ENCODE results near the gene COL25A1. TPM values are rescaled to one million over a fixed set of nuclear protein-coding genes. Genes with fewer than 3 reads are reported as not detected.

COL25A1 gene
- total RNA-seq, 1 experiment from 2014 or later = 4.2 TPM

DNA sequence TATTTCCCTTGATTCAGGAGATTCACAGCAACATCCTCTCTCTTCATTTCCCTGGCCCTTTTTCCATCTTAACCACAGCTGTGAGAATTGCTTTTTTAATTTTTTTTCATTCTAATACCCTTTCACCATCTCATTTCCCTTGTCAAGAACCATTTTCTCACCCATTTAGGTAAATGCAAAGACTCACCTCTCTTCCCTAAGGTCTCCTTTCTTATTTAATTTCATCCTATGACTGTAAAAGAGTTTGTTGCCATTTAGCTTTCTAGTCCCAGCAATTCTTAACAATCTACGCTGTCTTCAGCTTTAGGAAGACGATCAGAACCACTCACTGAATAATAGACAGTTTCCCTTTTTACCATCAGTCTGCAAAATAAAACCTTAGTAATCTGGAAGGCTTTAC is 298.5 kb downstream of the COL25A1 start:
- no peak overlapping the region for H2BK120ac ChIP-seq (ENCODE audit: low read depth, low read length, poor library complexity, severe bottlenecking)
- H2AFZ ChIP-seq (ENCODE audit: low read length) = no peak overlapping the region
- no peak overlapping the region for H3K14ac ChIP-seq (ENCODE audit: insufficient read depth, low read length)
- H4K5ac ChIP-seq (ENCODE audit: insufficient read length, low read depth, low read length) = no peak overlapping the region
- no peak overlapping the region for H3K23ac ChIP-seq (ENCODE audit: insufficient read length, low read depth, low read length)
- no peak overlapping the region for H3K56ac ChIP-seq (ENCODE audit: insufficient read length, low read depth, low read length)
- TF ChIP-seq, protein P1, sequence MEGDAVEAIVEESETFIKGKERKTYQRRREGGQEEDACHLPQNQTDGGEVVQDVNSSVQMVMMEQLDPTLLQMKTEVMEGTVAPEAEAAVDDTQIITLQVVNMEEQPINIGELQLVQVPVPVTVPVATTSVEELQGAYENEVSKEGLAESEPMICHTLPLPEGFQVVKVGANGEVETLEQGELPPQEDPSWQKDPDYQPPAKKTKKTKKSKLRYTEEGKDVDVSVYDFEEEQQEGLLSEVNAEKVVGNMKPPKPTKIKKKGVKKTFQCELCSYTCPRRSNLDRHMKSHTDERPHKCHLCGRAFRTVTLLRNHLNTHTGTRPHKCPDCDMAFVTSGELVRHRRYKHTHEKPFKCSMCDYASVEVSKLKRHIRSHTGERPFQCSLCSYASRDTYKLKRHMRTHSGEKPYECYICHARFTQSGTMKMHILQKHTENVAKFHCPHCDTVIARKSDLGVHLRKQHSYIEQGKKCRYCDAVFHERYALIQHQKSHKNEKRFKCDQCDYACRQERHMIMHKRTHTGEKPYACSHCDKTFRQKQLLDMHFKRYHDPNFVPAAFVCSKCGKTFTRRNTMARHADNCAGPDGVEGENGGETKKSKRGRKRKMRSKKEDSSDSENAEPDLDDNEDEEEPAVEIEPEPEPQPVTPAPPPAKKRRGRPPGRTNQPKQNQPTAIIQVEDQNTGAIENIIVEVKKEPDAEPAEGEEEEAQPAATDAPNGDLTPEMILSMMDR (conservative IDR thresholded peaks at IDR 0.05) = no peak
- no peak overlapping the region for H3T11ph ChIP-seq (ENCODE audit: low read length)
- H4K20me1 ChIP-seq (ENCODE audit: control insufficient read depth, insufficient read depth, insufficient read length) = no peaks in the 10 kb centered on the region
- no peak overlapping the region for H2BK12ac ChIP-seq (ENCODE audit: insufficient read length, low read depth, low read length)
- no peak for DNase-seq
- no peak overlapping the region for H3K4me2 ChIP-seq (ENCODE audit: insufficient read depth, insufficient read length, low read length)
- no peaks in the 10 kb centered on the region for H3K23me2 ChIP-seq (ENCODE audit: insufficient read length, low read depth, low read length, poor library complexity, severe bottlenecking)
- H2AK5ac ChIP-seq (ENCODE audit: insufficient read length, low read length) = no peak overlapping the region
- Mint-ChIP-seq H3K4me1 (peaks cover 30 to 33% of the 10 kb centered on the region in 2 experiments), H3K4me3 (no peak overlapping the region), H3K27ac (peak overlapping the region; percentile 14 to 89 (median 17); a peak in 5 of 7 replicates), H3K9me3 (peaks cover 0 to 3% of the 10 kb centered on the region in 2 experiments; a peak in 1 of 5 replicates), H3K27me3 (ENCODE audit: low read depth) (no peaks in the 10 kb centered on the region), H3K36me3 (ENCODE audit: insufficient read depth in 1 of 3, low read depth in 3 of 3) (peaks cover 0 to 3% (median 0%) of the 10 kb centered on the region in 3 experiments; a peak in 2 of 7 replicates)
- H3K9ac ChIP-seq (ENCODE audit: extremely low read depth, insufficient read length, low read length) = no peak overlapping the region
- H3K4me1 ChIP-seq (ENCODE audit: insufficient read depth, low read length) = peaks cover 4% of the 10 kb centered on the region; the same call in 1 of the 2 replicates
- H4K91ac ChIP-seq (ENCODE audit: insufficient read length, low read depth, low read length) = no peak overlapping the region
- H4K8ac ChIP-seq (replicated peaks; ENCODE audit: insufficient read length, low read depth, low read length) = no peak overlapping the region
- H3K9me3 ChIP-seq (ENCODE audit: control insufficient read depth, low read depth, low read length) = no peaks in the 10 kb centered on the region
- no peak overlapping the region for H3K27ac ChIP-seq (ENCODE audit: insufficient read length, low read depth, low read length)
- no peaks in the 10 kb centered on the region for H3K27me3 ChIP-seq (ENCODE audit: insufficient read depth, low read length)
- no peak overlapping the region for H2BK20ac ChIP-seq (ENCODE audit: low read depth, low read length, poor library complexity, severe bottlenecking)
- no peaks in the 10 kb centered on the region for H3K79me2 ChIP-seq (ENCODE audit: insufficient read depth, low read length)
- H3K4ac ChIP-seq (ENCODE audit: low read depth, low read length) = no peak overlapping the region
- no peak overlapping the region for H3K18ac ChIP-seq (ENCODE audit: insufficient read length, low read depth, low read length)
- no peak overlapping the region for H2BK15ac ChIP-seq (ENCODE audit: low read depth, low read length)
- H2BK5ac ChIP-seq (ENCODE audit: insufficient read length, low read length) = no peak overlapping the region
- H3K79me1 ChIP-seq (ENCODE audit: insufficient read depth, low read depth, low read length, poor library complexity, severe bottlenecking) = no peaks in the 10 kb centered on the region
- WGBS (ENCODE audit: extremely low coverage, insufficient read length, low lambda C conversion rate) = no CpG with 5 or more reads among the region's 2 CpGs
